ENCODE results near the gene ICAM3.
"Not testable (repeated sequence)": the region's sequence is repeated elsewhere in the genome, so short reads cannot be mapped to it uniquely, and the experiment has no call there.

GRCh38 chr19:10336725-10337124 lies 2.7 kb downstream of the ICAM3 start:
- TF ChIP-seq, protein P1, sequence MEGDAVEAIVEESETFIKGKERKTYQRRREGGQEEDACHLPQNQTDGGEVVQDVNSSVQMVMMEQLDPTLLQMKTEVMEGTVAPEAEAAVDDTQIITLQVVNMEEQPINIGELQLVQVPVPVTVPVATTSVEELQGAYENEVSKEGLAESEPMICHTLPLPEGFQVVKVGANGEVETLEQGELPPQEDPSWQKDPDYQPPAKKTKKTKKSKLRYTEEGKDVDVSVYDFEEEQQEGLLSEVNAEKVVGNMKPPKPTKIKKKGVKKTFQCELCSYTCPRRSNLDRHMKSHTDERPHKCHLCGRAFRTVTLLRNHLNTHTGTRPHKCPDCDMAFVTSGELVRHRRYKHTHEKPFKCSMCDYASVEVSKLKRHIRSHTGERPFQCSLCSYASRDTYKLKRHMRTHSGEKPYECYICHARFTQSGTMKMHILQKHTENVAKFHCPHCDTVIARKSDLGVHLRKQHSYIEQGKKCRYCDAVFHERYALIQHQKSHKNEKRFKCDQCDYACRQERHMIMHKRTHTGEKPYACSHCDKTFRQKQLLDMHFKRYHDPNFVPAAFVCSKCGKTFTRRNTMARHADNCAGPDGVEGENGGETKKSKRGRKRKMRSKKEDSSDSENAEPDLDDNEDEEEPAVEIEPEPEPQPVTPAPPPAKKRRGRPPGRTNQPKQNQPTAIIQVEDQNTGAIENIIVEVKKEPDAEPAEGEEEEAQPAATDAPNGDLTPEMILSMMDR (IDR thresholded peaks at IDR 0.05; ENCODE audit: insufficient read depth, low read depth, low read length), result not testable (repeated sequence)
- not testable (repeated sequence) for TF ChIP-seq EZH2 (IDR thresholded peaks at IDR 0.05; ENCODE audit: insufficient read depth, low read length)

All from astrocyte (in vitro differentiated cells and primary cell).